Fibroblast of lung (primary cell): ENCODE results near the gene PPWD1.
"Not testable (repeated sequence)": the region's sequence is repeated elsewhere in the genome, so short reads cannot be mapped to it uniquely, and the experiment has no call there.

Source experiments
- EZH2 ChIP-seq: IDR thresholded peaks from 2 replicates; pipeline ENCODE4 v1.5.1; 2012; ENCODE audit warnings: low read length, control low read depth, mild to moderate bottlenecking; ENCODE audit errors: missing control alignments
- TF ChIP-seq, protein P1 (sequence below), 2 donors: IDR thresholded peaks in 1 of 2; conservative IDR thresholded peaks in 1 of 2; 1 replicate in 1 of 2; 2 replicates in 1 of 2; pipeline ENCODE4 v1.5.1; 2011 to 2012; ENCODE audit warnings: low read length in 2 of 2, control low read depth in 1 of 2, inconsistent platforms in 1 of 2, low read depth in 1 of 2, mild to moderate bottlenecking in 1 of 2

DNA sequence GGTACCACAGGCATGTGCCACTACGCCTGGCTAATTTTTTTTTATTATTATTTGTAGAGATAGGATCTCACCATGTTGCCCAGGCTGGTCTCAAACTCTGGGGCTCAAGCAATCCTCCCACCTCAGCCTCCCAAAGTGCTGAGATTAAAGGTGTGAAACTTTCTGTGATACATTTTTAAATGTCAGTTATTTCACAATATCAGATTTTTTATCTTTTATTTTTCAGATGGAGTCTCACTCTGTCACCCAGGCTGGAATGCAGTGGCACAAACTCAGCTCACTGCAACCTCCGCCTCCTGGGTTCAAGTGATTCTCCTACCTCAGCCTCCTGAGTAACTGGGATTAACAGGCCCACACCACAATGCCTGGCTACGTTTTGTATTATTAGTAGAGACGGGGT, 58.9 kb downstream of the PPWD1 start:
- TF ChIP-seq, protein P1, sequence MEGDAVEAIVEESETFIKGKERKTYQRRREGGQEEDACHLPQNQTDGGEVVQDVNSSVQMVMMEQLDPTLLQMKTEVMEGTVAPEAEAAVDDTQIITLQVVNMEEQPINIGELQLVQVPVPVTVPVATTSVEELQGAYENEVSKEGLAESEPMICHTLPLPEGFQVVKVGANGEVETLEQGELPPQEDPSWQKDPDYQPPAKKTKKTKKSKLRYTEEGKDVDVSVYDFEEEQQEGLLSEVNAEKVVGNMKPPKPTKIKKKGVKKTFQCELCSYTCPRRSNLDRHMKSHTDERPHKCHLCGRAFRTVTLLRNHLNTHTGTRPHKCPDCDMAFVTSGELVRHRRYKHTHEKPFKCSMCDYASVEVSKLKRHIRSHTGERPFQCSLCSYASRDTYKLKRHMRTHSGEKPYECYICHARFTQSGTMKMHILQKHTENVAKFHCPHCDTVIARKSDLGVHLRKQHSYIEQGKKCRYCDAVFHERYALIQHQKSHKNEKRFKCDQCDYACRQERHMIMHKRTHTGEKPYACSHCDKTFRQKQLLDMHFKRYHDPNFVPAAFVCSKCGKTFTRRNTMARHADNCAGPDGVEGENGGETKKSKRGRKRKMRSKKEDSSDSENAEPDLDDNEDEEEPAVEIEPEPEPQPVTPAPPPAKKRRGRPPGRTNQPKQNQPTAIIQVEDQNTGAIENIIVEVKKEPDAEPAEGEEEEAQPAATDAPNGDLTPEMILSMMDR (conservative IDR thresholded peaks at IDR 0.05 in 1 of 2, IDR thresholded peaks at IDR 0.05 in 1 of 2; ENCODE audit: low read depth in 1 of 2, low read length in 2 of 2), result not testable (repeated sequence)
- not testable (repeated sequence) for TF ChIP-seq EZH2
